ENCODE results near the gene ATP13A1.

Gene ATP13A1

GRCh38 chr19:19633711-19634515 is 29.6 kb downstream of the ATP13A1 start:
- TF ChIP-seq SNAI2 (CRISPR knock-in tag; IDR thresholded peaks at IDR 0.05) (no peak), TOX (CRISPR knock-in tag; IDR thresholded peaks at IDR 0.05; ENCODE audit: borderline replicate concordance) (no peak), ZNF70 (CRISPR knock-in tag; IDR thresholded peaks at IDR 0.05) (no peak), TCF4 (CRISPR knock-in tag; IDR thresholded peaks at IDR 0.05; ENCODE audit: borderline replicate concordance) (no peak), CSRNP3 (CRISPR knock-in tag; IDR thresholded peaks at IDR 0.05) (no peak), TSHZ2 (CRISPR knock-in tag; IDR thresholded peaks at IDR 0.05) (no peak), ISL1 (CRISPR knock-in tag; IDR thresholded peaks at IDR 0.05) (no peak), ZFP30 (CRISPR knock-in tag; IDR thresholded peaks at IDR 0.05) (no peak), ESRRG (CRISPR knock-in tag; IDR thresholded peaks at IDR 0.05) (no peak), BACH2 (CRISPR knock-in tag; IDR thresholded peaks at IDR 0.05; ENCODE audit: borderline replicate concordance) (no peak), ZC3H10 (CRISPR knock-in tag; IDR thresholded peaks at IDR 0.05) (no peak), CREB5 (CRISPR knock-in tag; IDR thresholded peaks at IDR 0.05; ENCODE audit: low read depth) (no peak), CSDC2 (CRISPR knock-in tag; IDR thresholded peaks at IDR 0.05) (no peak), OSR1 (CRISPR knock-in tag; IDR thresholded peaks at IDR 0.05) (no peak), PATZ1 (CRISPR knock-in tag; IDR thresholded peaks at IDR 0.05; ENCODE audit: borderline replicate concordance) (no peak), GLIS3 (CRISPR knock-in tag; IDR thresholded peaks at IDR 0.05) (no peak), ZNF8 (CRISPR knock-in tag; IDR thresholded peaks at IDR 0.05) (no peak), ZNF565 (CRISPR knock-in tag; conservative IDR thresholded peaks at IDR 0.05; ENCODE audit: low read depth) (no peak), POU6F1 (CRISPR knock-in tag; IDR thresholded peaks at IDR 0.05; ENCODE audit: borderline replicate concordance, low read depth) (no peak), PPARA (CRISPR knock-in tag; IDR thresholded peaks at IDR 0.05; ENCODE audit: borderline replicate concordance) (no peak)
- ATAC-seq = no peak

GRCh38 chr19:19632661-19633060 is 30.8 kb downstream of the ATP13A1 start:
- no peak for TF ChIP-seq RARB (CRISPR knock-in tag; IDR thresholded peaks at IDR 0.05)
- no peak for TF ChIP-seq PATZ1 (CRISPR knock-in tag; IDR thresholded peaks at IDR 0.05; ENCODE audit: borderline replicate concordance)
- no peak for TF ChIP-seq TCF4 (CRISPR knock-in tag; IDR thresholded peaks at IDR 0.05; ENCODE audit: borderline replicate concordance)
- TF ChIP-seq ESRRG (CRISPR knock-in tag; IDR thresholded peaks at IDR 0.05) = no peak
- no peak for TF ChIP-seq PPARA (CRISPR knock-in tag; IDR thresholded peaks at IDR 0.05; ENCODE audit: borderline replicate concordance)
- TF ChIP-seq ISL1 (CRISPR knock-in tag; IDR thresholded peaks at IDR 0.05) = no peak
- TF ChIP-seq GLIS3 (CRISPR knock-in tag; IDR thresholded peaks at IDR 0.05) = no peak
- no peak for ATAC-seq
